ENCODE results near the gene NCOA4. TPM values are rescaled to one million over a fixed set of nuclear protein-coding genes. Genes with fewer than 3 reads are reported as not detected.

The NCOA4 gene
- total and polyA plus RNA-seq, 2 donors (not counting 3 experiments of a cell fraction or from before 2014, with no cell fraction given) = 62.1 to 127 TPM

- no peak overlapping the region for H2AFZ ChIP-seq (ENCODE audit: low read depth, low read length)
- ChIA-PET POLR2A (interaction anchor here (1.1 kb wide), 1 partner anchor 9 kb away, joined by 3 read pairs; no protein-coding TSS in a partner anchor), CTCF (interaction anchor here (2.3 to 3.9 kb wide), 2 partner anchors 8 to 13 kb away, joined by 11 to 18 read pairs; no protein-coding TSS in a partner anchor)
- DNase-seq (ENCODE audit: low read depth, low spot score) (no peak), FAIRE-seq (no peak)
- dilution Hi-C loops (cut with MboI; ENCODE audit: extremely low pct_ligation_motif_present, low sequenced_read_pairs) = no loop called here
- no peaks in the 10 kb centered on the region for H3K9me3 ChIP-seq (replicated peaks; ENCODE audit: control insufficient read depth, insufficient read depth, low read length)
- H3K4me3 ChIP-seq (replicated peaks in 1 of 3; ENCODE audit: insufficient read depth in 1 of 3, low read depth in 1 of 3, low read length in 3 of 3) = no peak overlapping the region
- H3K36me3 ChIP-seq (ENCODE audit: control insufficient read depth in 2 of 2, extremely low read depth in 1 of 2, insufficient read depth in 2 of 2, low read length in 2 of 2) = peaks cover 17 to 22% of the 10 kb centered on the region in 2 experiments
- H3K9ac ChIP-seq (replicated peaks; ENCODE audit: extremely low read depth, insufficient read depth, low read length) = no peak overlapping the region
- peaks cover 37% of the 10 kb centered on the region for H3K4me1 ChIP-seq (ENCODE audit: control insufficient read depth, extremely low read depth, insufficient read depth, low read length)
- H3K79me2 ChIP-seq (ENCODE audit: control insufficient read depth, insufficient read depth, low read length) = peaks cover 66% of the 10 kb centered on the region
- no peaks in the 10 kb centered on the region for H4K20me1 ChIP-seq (replicated peaks; ENCODE audit: control insufficient read depth, extremely low read depth, insufficient read depth, low read length)
- intact Hi-C loops (cut with micrococcal nuclease) = no loop called here
- no peak overlapping the region for H3K27ac ChIP-seq (ENCODE audit: insufficient read depth, low read depth, low read length)
- no TSS peak for BruUV-seq (replicated peaks)
- TF ChIP-seq, protein P1, sequence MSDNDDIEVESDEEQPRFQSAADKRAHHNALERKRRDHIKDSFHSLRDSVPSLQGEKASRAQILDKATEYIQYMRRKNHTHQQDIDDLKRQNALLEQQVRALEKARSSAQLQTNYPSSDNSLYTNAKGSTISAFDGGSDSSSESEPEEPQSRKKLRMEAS (IDR thresholded peaks at IDR 0.05; ENCODE audit: insufficient read depth, insufficient read length) = no peak
- TF ChIP-seq POLR2A (IDR thresholded peaks at IDR 0.05; ENCODE audit: low read depth, low read length) (no peak), GATA2 (IDR thresholded peaks at IDR 0.05; ENCODE audit: insufficient read depth, insufficient read length, low read depth, low read length) (no peak), JUN (IDR thresholded peaks at IDR 0.05; ENCODE audit: borderline replicate concordance, insufficient read depth, insufficient read length, low read depth) (no peak), POLR2AphosphoS5 (IDR thresholded peaks at IDR 0.05; ENCODE audit: insufficient read depth, low read depth, low read length) (no peak), EZH2 (IDR thresholded peaks at IDR 0.05; ENCODE audit: borderline replicate concordance, low read depth, low read length, severe bottlenecking) (no peak), MYC (IDR thresholded peaks at IDR 0.05; ENCODE audit: low read depth, low read length) (no peak)
- no peaks in the 10 kb centered on the region for H3K27me3 ChIP-seq (ENCODE audit: control insufficient read depth in 2 of 2, insufficient read depth in 2 of 2, low read length in 2 of 2)
- no peaks in the 10 kb centered on the region for H3K9me1 ChIP-seq (replicated peaks; ENCODE audit: control insufficient read depth, extremely low read depth, insufficient read depth, low read length)
- no peak overlapping the region for H3K4me2 ChIP-seq (ENCODE audit: insufficient read depth, low read length)
Observed at GRCh38 chr10:46016190-46016589, 14.2 kb downstream of the NCOA4 start.

Measured in endothelial cell of umbilical vein (primary cell).